Measurements from ENCODE around the gene MEG3. TPM values are rescaled to one million over a fixed set of nuclear protein-coding genes. Genes with fewer than 3 reads are reported as not detected.

Gene MEG3
- total and polyA plus RNA-seq, 2 of the 8 experiments (the other 6 are each of a cell fraction or from before 2014, with no cell fraction given) = 0.17 to 1.1 TPM

GRCh38 chr14:100779691-100780080 is 46.2 kb upstream of the MEG3 start:
- Histone ChIP-seq H3K27me3 (replicated peaks in 1 of 4; ENCODE audit: control insufficient read depth in 3 of 4, extremely low read depth in 1 of 4, insufficient read depth in 3 of 4, low read length in 3 of 4) (no peaks in the 10 kb centered on the region; a peak in 1 of 7 replicates), H2AK5ac (ENCODE audit: low read depth, low read length) (0 out of 2 replicates have a peak overlapping the region, but pooled peaks have one; percentile 24), H4K8ac (ENCODE audit: extremely low read depth, insufficient read depth, low read length) (peak overlapping the region; percentile 12; the same call in 1 of the 2 replicates), H3K27ac (ENCODE audit: low read depth, low read length) (no peak overlapping the region), H4K91ac (replicated peaks; ENCODE audit: insufficient read length, low read length) (peak overlapping the region; percentile 46), H3K4ac (replicated peaks; ENCODE audit: insufficient read length, low read depth, low read length) (no peak overlapping the region), H3K9me3 (ENCODE audit: insufficient read depth in 2 of 2, low read depth in 1 of 2, low read length in 1 of 2) (no peaks in the 10 kb centered on the region), H3K56ac (replicated peaks; ENCODE audit: insufficient read length, low read depth, low read length) (no peak overlapping the region), H3K79me1 (ENCODE audit: low read depth, low read length) (no peaks in the 10 kb centered on the region), H4K20me1 (replicated peaks in 1 of 2; ENCODE audit: control insufficient read depth in 1 of 2, insufficient read depth in 2 of 2, low read length in 2 of 2) (no peaks in the 10 kb centered on the region), H3K14ac (ENCODE audit: insufficient read length) (no peak overlapping the region), H3K18ac (ENCODE audit: extremely low read depth, low read length) (no peak overlapping the region), H3K4me2 (ENCODE audit: insufficient read depth in 1 of 2, low read depth in 2 of 2, low read length in 2 of 2) (no peak overlapping the region), H2BK5ac (ENCODE audit: low read depth, low read length) (no peak overlapping the region), H3K79me2 (ENCODE audit: control insufficient read depth in 1 of 2, insufficient read depth in 2 of 2, low read length in 2 of 2) (no peaks in the 10 kb centered on the region), H3K4me1 (replicated peaks in 1 of 4; ENCODE audit: control insufficient read depth in 3 of 4, insufficient read depth in 4 of 4, low read length in 3 of 4) (no peaks in the 10 kb centered on the region), H4K5ac (ENCODE audit: insufficient read length, low read depth, low read length) (no peak overlapping the region), H2AFZ (ENCODE audit: low read length) (no peak overlapping the region), H3K4me3 (ENCODE audit: extremely low read depth in 1 of 4, insufficient read depth in 2 of 4, low read depth in 3 of 4, low read length in 4 of 4) (no peak overlapping the region), H3K23me2 (ENCODE audit: low read depth, low read length) (no peaks in the 10 kb centered on the region), H2BK20ac (ENCODE audit: low read length) (no peak overlapping the region), H3K9ac (replicated peaks in 1 of 4; ENCODE audit: extremely low read depth in 1 of 4, low read depth in 3 of 4, low read length in 3 of 4) (no peak overlapping the region), H2BK12ac (ENCODE audit: low read depth, low read length) (no peak overlapping the region), H3K36me3 (ENCODE audit: control insufficient read depth in 2 of 4, insufficient read depth in 4 of 4, low read length in 3 of 4) (no peaks in the 10 kb centered on the region), H2BK120ac (replicated peaks; ENCODE audit: low read depth, low read length) (no peak overlapping the region), H2BK15ac (ENCODE audit: low read length) (no peak overlapping the region), H3K23ac (ENCODE audit: insufficient read length) (no peak overlapping the region)
- CTCF ChIA-PET (ENCODE audit: partially characterized antibody) = interaction anchor here (0.7 kb wide), 1 partner anchor 69 kb away, joined by 3 read pairs; no protein-coding TSS in a partner anchor
- POLR2A ChIA-PET (ENCODE audit: partially characterized antibody) = no interaction called here
- 94% methylated on average over 13 of the region's 13 CpGs; no CpG with 5 or more reads in 1 of the 2 experiments for WGBS, 2 experiments (ENCODE audit: extremely low coverage in 1 of 2, insufficient coverage in 1 of 2, insufficient read length in 1 of 2, insufficient replicate concordance in 2 of 2, low coverage in 1 of 2, low lambda C conversion rate in 2 of 2, missing lambda C conversion rate in 1 of 2)
- FAIRE-seq (no peak), DNase-seq (ENCODE audit: low read depth in 1 of 2, low spot score in 2 of 2) (no peak)
- TF ChIP-seq JUN (IDR thresholded peaks at IDR 0.05; ENCODE audit: low read depth, low read length) (no peak), MAX (IDR thresholded peaks at IDR 0.05) (no peak), CHD2 (IDR thresholded peaks at IDR 0.05; ENCODE audit: low read length) (no peak), RNF2 (IDR thresholded peaks at IDR 0.05; ENCODE audit: borderline replicate concordance, low read depth, low read length, missing control alignments, poor library complexity, severe bottlenecking) (no peak)

Measured in H1 (cell line).